GM15510 (cell line): ENCODE measurements around the gene SPAG16.

Experiments used
- POLR2A ChIP-seq: IDR thresholded peaks from 3 replicates; pipeline ENCODE4 v1.6.1; 2011; ENCODE audit warnings: borderline replicate concordance; ENCODE audit not compliant: insufficient read length; ENCODE audit errors: extremely low read depth

The SPAG16 gene

GRCh38 chr2:214232271-214232670, 948.0 kb downstream of the SPAG16 start:
- no peak for TF ChIP-seq POLR2A

GRCh38 chr2:214233164-214233563, 948.9 kb downstream of the SPAG16 start:
- no peak for TF ChIP-seq POLR2A

- TF ChIP-seq POLR2A = no peak
These were observed 958.5 kb downstream of the SPAG16 start for GRCh38 chr2:214242797-214243196.

- no peak for TF ChIP-seq POLR2A
These were observed 960.6 kb downstream of the SPAG16 start for GRCh38 chr2:214244847-214245246.

- no peak for TF ChIP-seq POLR2A
These were observed 962.2 kb downstream of the SPAG16 start for GRCh38 chr2:214246417-214246816.

- TF ChIP-seq POLR2A = no peak
These were observed 963.3 kb downstream of the SPAG16 start for GRCh38 chr2:214247531-214247930.

- no peak for TF ChIP-seq POLR2A
These were observed 970.8 kb downstream of the SPAG16 start for GRCh38 chr2:214255046-214255445.

- no peak for TF ChIP-seq POLR2A
These were observed 977.4 kb downstream of the SPAG16 start for GRCh38 chr2:214261683-214262082.

GRCh38 chr2:214264171-214264570, 979.9 kb downstream of the SPAG16 start:
- no peak for TF ChIP-seq POLR2A

GRCh38 chr2:214265991-214266489, 981.8 kb downstream of the SPAG16 start:
- no peak for TF ChIP-seq POLR2A

GRCh38 chr2:214277880-214278279, 993.6 kb downstream of the SPAG16 start:
- no peak for TF ChIP-seq POLR2A

GRCh38 chr2:214286011-214286410, 1001.7 kb downstream of the SPAG16 start:
- TF ChIP-seq POLR2A = no peak

GRCh38 chr2:214293593-214293992, 1009.3 kb downstream of the SPAG16 start:
- no peak for TF ChIP-seq POLR2A

- TF ChIP-seq POLR2A = no peak
These were observed 1010.2 kb downstream of the SPAG16 start for GRCh38 chr2:214294426-214294825.

- TF ChIP-seq POLR2A = no peak
These were observed 1013.2 kb downstream of the SPAG16 start for GRCh38 chr2:214297423-214297822.

GRCh38 chr2:214310319-214310718, 1026.1 kb downstream of the SPAG16 start:
- TF ChIP-seq POLR2A = no peak

GRCh38 chr2:214311031-214311533, 1026.8 kb downstream of the SPAG16 start:
- TF ChIP-seq POLR2A = no peak
